HFFc6 (cell line): ENCODE measurements around the gene PPP6R1. TPM values are rescaled to one million over a fixed set of nuclear protein-coding genes. Genes with fewer than 3 reads are reported as not detected.

ENCODE experiments used
- DNase-seq: peaks from one replicate; pipeline ENCODE4 v3.0.0-alpha.2; 2018
- H3K27ac Mint-ChIP-seq: 2 replicates; pipeline ENCODE4 v1.8.0; 2020; ENCODE audit warnings: mild to moderate bottlenecking, mixed read lengths
- H3K27me3 Mint-ChIP-seq: 2 replicates; pipeline ENCODE4 v1.8.0; 2021; ENCODE audit warnings: mild to moderate bottlenecking, moderate library complexity, mixed read lengths; ENCODE audit not compliant: insufficient read depth
- H3K36me3 Mint-ChIP-seq: 2 replicates; pipeline ENCODE4 v1.8.0; 2021; ENCODE audit warnings: low read depth, mixed read lengths
- H3K4me1 Mint-ChIP-seq: 2 replicates; pipeline ENCODE4 v1.8.0; 2020; ENCODE audit warnings: low read depth, mixed read lengths
- H3K4me3 Mint-ChIP-seq: 2 replicates; pipeline ENCODE4 v1.8.0; 2020; ENCODE audit warnings: mild to moderate bottlenecking, moderate library complexity, mixed read lengths
- H3K9me3 Mint-ChIP-seq: 2 replicates; pipeline ENCODE4 v1.8.0; 2020; ENCODE audit warnings: mild to moderate bottlenecking, mixed read lengths
- total RNA-seq, 6 experiments: library from RNA; stranded (reverse); fragmentation: NEBNext Ultra II Directional; extraction: Animal tissue kit (Norgen Biotek cat#: 25700); gene quantifications; 2 replicates in 1 of 6; 3 replicates in 5 of 6; pipeline ENCODE4 v1.2.3, GENCODE V29; 2021
- TF ChIP-seq, protein P1 (sequence below): fragments of 200-600 bp; sonication (generic); IDR thresholded peaks from 2 replicates; pipeline ENCODE4 v1.5.0; 2021; ENCODE audit warnings: antibody characterized with exemption, mild to moderate bottlenecking

The PPP6R1 gene
- total RNA-seq, 6 experiments from 2014 or later = 85.8 to 93.7 (median 88.9) TPM

GRCh38 chr19:55238030-55238429 lies 20.8 kb downstream of the PPP6R1 start:
- Mint-ChIP-seq H3K27me3 (peaks cover 1% of the 10 kb centered on the region), H3K4me3 (no peak overlapping the region), H3K27ac (no peak overlapping the region), H3K9me3 (no peaks in the 10 kb centered on the region), H3K4me1 (no peaks in the 10 kb centered on the region), H3K36me3 (peaks cover 21% of the 10 kb centered on the region)
- DNase-seq = no peak
- TF ChIP-seq, protein P1, sequence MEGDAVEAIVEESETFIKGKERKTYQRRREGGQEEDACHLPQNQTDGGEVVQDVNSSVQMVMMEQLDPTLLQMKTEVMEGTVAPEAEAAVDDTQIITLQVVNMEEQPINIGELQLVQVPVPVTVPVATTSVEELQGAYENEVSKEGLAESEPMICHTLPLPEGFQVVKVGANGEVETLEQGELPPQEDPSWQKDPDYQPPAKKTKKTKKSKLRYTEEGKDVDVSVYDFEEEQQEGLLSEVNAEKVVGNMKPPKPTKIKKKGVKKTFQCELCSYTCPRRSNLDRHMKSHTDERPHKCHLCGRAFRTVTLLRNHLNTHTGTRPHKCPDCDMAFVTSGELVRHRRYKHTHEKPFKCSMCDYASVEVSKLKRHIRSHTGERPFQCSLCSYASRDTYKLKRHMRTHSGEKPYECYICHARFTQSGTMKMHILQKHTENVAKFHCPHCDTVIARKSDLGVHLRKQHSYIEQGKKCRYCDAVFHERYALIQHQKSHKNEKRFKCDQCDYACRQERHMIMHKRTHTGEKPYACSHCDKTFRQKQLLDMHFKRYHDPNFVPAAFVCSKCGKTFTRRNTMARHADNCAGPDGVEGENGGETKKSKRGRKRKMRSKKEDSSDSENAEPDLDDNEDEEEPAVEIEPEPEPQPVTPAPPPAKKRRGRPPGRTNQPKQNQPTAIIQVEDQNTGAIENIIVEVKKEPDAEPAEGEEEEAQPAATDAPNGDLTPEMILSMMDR = no peak

DNA sequence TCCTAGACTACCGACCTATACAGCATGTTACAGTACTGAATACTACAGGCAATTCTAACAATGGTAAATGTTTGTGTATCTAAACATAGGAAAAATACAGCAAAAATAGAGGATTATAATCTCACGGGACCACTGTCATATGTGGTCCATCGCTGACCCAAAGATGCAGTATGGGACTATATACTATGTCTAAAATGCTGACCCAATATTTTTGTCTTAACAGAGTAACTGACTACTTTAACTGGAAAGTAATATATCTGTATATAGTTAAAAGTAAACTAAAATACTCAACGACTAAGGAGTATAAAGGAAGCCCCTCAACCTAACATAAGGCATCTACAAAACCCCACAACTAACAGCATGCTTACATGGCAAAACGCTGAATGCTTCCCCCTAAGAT lies 25.8 kb downstream of the PPP6R1 start:
- Mint-ChIP-seq H3K36me3 (peaks cover 12% of the 10 kb centered on the region; the same call in 1 of the 2 replicates), H3K27me3 (peaks cover 2% of the 10 kb centered on the region), H3K27ac (no peak overlapping the region), H3K4me3 (no peak overlapping the region), H3K4me1 (no peaks in the 10 kb centered on the region), H3K9me3 (no peaks in the 10 kb centered on the region)
- TF ChIP-seq, protein P1 = no peak
- DNase-seq = no peak

- no peak overlapping the region for H3K27ac Mint-ChIP-seq
- H3K36me3 Mint-ChIP-seq = peaks cover 16% of the 10 kb centered on the region; the same call in 1 of the 2 replicates
- no peaks in the 10 kb centered on the region for H3K9me3 Mint-ChIP-seq
- no peaks in the 10 kb centered on the region for H3K4me1 Mint-ChIP-seq
- TF ChIP-seq, protein P1 = no peak
- no peak for DNase-seq
- H3K4me3 Mint-ChIP-seq = no peak overlapping the region
- H3K27me3 Mint-ChIP-seq = peaks cover 2% of the 10 kb centered on the region
These were observed 26.6 kb downstream of the PPP6R1 start for GRCh38 chr19:55232286-55232602.

DNA sequence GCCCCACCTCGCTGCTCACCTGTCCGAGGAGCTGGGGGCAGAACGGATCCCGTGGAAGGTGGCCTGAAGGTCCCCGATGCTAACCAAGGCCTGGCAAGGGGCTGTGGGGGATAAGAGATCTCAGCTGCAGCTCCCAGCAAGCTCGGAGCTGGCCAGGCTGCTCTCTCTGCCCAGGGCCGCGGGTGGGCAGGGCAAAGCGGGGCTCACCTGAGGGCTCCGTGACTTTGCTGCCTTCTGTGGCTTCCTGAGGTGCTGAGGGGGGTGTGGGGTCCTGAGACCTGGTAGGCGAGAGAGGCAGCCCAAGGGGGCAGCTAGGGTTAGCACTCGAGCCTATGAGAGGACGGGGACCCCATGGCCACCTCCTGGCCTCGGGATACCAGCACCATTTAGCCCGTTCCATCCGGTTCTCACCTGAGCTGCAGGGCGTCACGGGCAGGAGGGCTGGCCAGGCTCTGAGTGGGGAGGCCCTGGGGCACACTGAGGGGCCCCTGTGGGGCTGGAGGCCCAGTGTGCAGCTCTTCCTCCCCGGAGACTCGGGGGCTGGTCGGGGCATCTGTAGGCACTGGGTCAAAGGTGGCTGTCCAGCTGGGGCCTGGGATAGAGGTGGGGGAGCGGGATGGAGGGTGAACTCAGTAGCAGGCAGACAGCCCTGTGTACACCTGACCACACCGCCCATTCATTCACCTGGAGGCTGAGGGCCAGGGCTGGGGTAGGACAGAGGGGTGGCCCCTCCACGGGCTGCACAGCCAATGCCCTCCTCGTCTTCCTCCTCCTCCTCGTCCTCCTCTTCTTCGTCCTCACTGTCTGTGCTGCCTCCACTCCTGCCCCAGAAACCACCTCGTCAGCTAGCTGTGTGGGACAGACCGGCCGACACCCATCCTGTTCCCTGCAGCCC lies 27.2 kb downstream of the PPP6R1 start:
- no peaks in the 10 kb centered on the region for H3K4me1 Mint-ChIP-seq
- H3K4me3 Mint-ChIP-seq = no peak overlapping the region
- H3K27ac Mint-ChIP-seq = no peak overlapping the region

GRCh38 chr19:55230780-55231179 lies 28.0 kb downstream of the PPP6R1 start:
- peaks cover 2% of the 10 kb centered on the region for H3K27me3 Mint-ChIP-seq
- no peaks in the 10 kb centered on the region for H3K4me1 Mint-ChIP-seq
- H3K9me3 Mint-ChIP-seq = no peaks in the 10 kb centered on the region
- H3K27ac Mint-ChIP-seq = no peak overlapping the region
- peaks cover 18% of the 10 kb centered on the region for H3K36me3 Mint-ChIP-seq
- no peak overlapping the region for H3K4me3 Mint-ChIP-seq
- DNase-seq = no peak
- TF ChIP-seq, protein P1 = no peak

More for the DNA sequence above, 27.2 kb downstream of the PPP6R1 start:
- no peak for DNase-seq
- no peaks in the 10 kb centered on the region for H3K9me3 Mint-ChIP-seq
- peaks cover 16% of the 10 kb centered on the region for H3K36me3 Mint-ChIP-seq
- H3K27me3 Mint-ChIP-seq = peaks cover 2% of the 10 kb centered on the region
- TF ChIP-seq, protein P1 = no peak
